ENCODE measurements around the gene PEX3.

DNA sequence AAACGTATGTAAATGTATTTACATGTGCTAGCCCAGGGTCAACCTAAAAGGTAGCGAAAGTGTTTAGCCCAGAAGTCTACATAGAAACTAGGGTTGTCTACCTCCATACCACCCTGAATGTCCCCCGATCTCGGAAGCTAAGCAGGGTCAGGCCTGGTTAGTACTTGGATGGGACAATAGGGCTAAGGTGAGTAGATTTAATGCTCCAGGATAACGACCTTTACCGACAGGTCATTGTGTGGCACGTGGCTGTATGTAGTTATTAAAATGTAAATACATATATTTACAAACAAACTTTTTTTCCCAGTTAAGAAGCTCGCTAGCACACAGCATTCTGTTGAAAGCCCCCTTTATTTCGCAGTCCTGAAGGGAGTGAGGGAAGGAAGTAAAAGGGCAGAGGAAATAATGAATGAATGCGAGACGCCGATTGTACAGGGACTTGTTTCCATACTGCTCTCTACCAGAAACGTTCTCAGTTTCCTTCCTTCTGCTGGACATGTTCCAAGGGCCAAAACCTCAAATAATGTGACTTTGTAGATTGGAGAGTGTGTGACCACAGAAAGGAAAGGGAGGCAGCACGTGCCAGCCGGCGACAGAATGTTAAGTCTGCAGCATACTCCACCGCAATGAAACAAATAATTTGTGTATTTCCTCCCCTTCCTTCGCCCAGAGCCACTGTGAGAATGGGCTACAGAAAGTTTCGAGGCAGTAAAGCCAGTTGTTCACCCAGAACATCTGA, 722 bp upstream of the PEX3 start:
- TF ChIP-seq CTCF (IDR thresholded peaks at IDR 0.05): no peak
- no peak for TF ChIP-seq POLR2A (IDR thresholded peaks at IDR 0.05)
